Stimulated activated CD8-positive, alpha-beta memory T cell treated with anti-CD3 and anti-CD28 coated beads, Interleukin-7, amount 100 ng/mL, for 48 hours (primary cell): Measurements from ENCODE around the gene FAHD1.

Source experiments
- DNase-seq, 2 donors: peaks; one replicate each; pipeline ENCODE4 v3.0.0-alpha.2; 2020; ENCODE audit warnings: low read depth in 1 of 2; ENCODE audit errors: extremely low read depth in 1 of 2

FAHD1 gene

DNA sequence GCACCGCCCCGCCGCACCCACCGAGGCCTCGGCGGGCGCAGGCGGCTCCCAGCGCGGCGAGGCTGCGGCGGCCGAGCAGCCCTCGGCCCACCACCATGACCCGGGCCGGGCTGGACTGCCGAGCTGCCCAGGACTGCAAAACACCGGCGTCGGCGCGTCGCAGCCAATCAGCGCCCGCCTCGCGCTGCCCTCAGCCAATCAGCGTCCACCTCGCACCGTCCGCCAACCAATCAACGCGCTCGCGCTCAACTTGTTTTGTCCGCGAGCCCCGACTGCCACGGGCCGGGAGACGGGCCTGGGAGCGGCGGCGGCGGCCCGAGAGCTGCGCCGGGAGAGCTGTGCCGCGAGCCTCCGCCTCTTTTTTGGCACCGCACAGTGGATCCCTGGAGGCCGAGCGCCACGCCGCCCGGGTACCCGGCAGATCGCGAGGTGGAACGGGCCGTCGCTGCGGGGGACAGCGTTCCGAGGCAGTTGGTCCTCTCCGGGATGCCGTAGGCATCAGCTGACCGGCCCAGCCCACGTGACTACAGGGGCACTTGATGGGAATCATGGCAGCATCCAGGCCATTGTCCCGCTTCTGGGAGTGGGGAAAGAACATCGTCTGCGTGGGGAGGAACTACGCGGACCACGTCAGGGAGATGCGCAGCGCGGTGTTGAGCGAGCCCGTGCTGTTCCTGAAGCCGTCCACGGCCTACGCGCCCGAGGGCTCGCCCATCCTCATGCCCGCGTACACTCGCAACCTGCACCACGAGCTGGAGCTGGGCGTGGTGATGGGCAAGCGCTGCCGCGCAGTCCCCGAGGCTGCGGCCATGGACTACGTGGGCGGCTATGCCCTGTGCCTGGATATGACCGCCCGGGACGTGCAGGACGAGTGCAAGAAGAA is at the start of gene FAHD1, which contains the start of gene HAGH:
TSS of gene FAHD1 (plus strand) at position 516 of the 883 bp plus-strand sequence. CDS start at position 549, 33 bp downstream.
TSS of gene HAGH (minus strand) at position 135 of the 883 bp plus-strand sequence. CDS start at position 97, 38 bp downstream.
- DNase-seq: peak; percentile 80 to 81

DNA sequence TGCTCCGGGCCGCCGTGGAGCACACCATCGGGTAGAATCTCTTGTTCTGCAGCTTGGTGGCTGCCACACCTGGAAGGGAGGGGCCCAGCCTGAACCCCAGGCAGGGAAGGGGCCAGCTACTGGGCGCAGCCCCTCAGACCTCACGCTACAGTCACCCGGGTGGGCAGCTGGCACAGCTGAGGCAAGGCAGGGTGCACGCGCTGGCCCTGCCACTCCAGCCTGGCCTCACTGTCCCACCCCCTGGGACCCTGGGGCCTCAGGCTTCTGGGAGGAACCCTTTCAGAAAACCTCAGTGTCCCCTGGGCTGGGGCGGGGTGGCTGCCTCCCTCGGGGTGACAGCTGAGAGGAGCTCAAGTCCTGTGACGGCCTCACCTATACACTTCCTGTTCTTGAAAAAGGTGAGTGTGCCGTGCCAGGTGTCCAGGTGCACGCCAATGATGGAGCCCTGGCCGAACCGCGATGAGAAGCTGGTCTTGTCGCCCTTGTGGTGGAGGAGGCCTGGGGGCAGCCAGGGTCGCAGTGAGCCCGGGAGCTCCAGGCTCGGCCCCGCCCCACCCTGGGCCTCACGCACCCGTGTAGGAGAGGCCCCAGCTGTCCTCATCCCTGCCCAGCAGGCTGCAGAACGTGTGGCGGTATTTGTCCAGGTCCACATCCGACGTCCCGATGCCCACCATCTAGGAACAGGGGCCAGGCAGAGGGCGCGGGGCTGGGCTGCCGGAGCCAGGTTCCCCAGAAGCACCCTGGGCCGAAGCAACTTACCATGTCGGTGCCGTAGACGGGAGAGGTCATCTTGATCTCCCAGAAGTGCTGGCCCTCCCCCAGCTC is 49.4 kb upstream of the FAHD1 start:
- no peak for DNase-seq

DNA sequence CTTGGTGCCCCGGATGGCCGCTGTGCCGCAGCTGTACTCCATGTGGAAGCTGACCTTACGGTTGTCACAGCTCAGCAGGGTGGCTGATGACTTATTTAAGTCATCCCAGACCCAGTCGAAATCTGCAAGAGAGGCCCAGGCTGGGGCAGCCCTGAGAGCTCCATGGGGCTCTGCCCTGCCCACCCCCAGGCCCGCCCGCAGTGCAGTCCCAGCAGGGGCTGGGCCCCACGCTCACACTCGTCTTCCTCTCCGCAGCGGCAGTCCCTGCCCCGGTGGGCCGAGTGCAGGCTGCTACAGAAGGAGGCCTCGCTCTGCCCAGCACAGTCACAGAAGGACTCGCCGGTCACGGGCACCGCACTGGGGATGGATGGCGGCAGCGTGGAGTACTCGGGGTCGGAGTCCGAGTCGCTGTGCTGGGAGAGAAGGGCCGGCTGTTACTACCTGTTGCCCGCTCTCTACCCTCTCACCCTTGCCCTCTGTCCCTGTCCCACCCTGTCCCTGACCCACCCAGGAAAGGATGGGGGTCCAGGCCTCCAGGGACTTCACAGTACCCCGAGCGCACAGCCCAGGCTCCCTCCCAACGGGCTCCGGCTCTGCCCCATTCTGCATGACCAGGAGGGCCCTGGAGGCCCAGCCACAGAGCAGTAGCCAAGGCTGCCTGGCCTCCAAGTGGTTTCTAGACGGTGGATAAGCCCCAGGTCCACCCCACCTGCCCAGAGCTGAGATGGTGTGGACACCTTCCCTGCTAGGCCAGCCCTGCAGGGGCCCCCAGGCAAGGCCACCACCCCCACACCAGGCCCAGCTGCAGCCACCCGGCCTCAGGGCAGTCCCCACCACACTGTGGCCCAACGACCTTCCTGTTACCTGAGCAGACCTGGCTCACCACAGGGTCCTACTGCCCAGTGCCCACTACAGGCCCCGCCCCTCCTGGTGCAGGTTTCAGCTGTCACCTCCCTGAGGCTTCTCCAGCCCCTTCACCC is 48.5 kb upstream of the FAHD1 start:
- no peak for DNase-seq

DNA sequence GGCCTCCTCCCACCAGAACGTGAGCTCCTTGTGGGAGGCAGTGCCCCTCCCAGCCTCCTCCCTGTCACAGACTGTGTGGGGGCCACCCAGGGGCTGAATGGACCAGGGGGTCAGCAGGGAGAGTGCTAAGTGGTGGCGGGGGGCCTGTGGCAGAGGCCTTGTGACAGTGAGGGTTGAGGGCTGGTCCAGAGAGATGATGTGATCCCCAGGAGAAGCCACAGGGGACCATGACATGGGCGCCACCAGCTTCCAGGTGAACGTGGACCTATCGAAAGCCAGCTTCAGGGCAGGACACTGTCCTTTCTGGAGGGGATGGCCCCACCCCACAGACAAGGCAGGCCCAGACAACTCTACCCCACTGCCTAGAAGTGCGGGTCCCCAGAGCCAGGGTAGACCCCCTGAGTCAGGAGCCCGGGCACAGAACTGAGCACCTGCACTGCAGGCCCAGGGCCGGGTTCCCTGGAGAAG is 47.7 kb upstream of the FAHD1 start:
- no peak for DNase-seq

DNA sequence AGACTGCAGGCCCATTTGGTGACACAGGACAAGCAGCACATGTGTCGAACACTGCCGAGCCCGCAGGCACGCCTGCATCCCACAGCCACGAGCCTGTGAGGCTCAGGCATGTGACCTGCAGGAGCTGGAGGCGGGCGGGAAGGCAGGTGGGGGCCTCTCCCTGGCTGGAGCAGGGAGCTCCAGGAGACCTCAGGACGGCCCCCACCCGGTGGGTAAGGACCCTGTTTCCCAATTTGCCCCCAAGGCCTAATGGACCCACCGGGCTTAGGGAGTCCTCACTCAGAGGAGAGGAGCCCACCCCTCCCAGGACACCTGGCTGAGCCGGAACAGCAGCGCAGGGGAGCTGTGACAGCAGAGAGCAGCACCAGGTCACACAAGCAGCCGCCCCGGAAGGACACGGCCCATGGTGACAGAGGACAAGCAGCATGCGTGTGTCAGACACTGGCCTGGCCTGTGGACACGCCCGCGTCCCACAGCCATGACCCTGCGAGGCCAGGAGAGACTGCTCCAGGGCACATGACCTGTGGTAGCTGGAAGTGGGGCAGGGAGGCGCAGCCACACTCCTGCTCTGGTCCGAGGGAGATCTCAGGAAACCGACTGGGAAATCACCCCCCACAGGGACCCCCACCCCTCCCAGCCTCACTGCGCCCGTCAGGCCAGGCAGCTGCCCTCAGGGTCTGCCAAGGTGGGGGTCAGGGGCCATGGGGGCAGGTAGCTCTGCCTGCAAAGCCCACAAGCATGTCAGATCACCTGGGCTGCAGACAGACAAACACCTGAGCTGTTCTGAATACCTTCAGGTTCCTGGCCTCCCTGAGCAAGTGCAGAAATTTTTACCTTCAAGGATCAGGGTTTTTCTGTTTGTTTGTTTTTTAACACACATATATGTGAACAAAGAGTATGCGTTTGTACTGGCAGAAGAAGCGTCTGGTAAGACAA is 47.0 kb upstream of the FAHD1 start:
- no peak for DNase-seq

DNA sequence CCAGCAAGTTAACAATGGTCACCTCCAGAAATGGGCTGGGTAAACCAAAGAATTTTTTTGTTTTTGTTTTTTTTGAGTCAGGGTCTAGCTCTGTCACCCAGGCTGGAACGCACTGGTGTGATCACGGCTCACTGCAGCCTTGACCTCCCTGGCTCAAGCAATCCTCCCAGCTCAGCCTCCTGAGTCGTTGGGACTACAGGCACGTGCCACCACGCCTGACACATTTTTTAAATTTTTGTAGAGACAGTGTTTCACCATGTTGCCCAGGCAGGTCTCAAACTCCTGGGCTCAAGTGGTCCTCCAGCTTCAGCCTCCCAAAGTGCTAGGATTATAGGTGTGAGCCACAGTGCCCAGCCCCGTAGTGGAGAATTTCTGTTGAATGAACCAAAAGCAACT is 46.3 kb upstream of the FAHD1 start:
- DNase-seq: no peak

DNA sequence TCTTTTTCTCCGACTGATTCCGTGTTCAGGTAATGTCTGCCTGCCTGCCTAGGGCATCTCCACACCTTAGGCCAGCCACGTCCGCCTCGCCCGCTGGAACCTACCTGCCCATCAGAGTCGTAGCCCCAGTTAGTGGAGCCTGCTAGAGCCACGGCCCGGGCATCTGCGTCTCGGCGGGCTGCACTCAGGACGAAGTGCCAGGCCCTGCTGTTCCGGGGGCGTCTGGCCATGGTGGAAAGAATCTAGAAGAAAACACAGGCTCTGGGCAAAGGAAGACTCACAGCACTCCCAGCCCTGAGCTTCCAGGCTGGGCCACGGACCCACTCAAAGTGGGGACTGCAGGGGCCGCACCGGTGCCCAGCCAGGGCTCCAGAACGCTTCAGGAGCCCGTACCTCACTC is 45.8 kb upstream of the FAHD1 start:
- DNase-seq: no peak

DNA sequence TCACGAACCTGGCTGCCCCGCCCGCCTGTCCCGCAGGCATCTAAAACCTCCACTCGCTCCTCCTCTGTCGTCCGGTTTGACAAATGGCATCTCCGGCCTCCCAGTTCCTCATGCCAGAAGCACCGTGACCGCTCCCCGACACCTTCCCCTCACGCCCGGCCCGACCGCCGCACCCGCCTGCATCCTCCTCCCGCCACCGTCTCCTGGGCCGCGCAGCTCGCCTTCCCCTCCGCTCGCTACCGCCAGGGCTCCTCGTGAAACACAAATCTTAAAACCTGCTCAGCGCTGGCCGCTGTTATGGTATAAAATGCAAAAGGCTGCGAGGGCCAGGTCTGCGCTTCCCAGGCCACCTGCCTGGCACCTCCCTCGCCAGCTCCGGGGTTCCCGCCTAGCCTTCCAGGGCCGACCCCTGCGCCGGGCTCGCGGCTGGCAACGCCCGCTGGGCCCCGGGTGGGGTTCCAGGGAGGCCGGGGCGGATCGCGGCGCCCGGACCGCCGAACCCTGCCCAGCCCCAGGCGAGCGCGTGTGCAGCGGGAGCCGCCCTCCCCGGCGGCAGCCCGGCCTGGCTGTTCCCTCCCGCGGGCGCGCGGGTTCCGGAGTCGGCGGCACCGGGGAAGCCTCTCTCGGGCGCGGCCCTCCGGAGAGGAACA is 45.1 kb upstream of the FAHD1 start:
- DNase-seq: no peak

DNA sequence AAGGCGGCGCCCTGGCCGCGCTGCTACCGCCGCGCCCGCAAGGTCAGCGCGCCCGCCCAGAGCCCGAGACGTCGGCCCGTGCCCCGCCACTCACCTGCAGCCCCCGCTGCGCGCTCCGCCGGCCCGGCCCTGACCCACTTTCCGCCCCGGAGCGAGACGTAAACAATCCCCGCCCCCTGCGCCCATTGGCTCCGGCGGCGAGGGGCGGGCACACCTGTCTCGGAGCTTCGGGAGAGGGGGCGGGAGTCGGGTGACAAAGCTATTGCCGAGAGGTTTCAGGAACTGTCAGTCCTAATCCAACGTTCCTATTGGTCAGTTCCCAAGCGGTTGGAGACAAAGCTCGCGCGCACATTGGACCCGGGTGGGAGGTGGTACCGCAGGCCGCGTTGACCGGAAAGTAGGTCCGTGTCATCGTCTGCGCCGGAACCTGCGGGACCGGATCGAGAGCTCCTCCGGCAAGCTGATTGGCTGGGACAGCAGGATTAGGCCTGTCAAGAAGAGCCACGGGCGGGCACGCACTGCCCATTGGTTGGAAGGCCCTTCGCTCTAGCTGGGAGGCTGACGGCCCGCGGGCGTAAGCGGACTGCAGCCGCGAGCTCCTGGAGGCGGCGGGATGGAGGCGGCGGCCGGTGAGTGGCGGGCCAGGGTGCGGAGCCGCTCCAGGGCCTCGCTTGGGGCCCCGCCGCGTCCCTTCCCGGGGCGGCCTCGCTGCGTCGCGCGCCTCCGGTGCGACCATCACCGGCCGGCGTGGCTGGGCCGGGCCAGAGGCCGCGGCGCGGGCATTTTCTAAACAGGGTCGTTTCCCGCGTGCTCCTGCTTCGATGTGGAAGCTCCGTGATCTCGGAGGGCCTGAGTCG is 44.4 kb upstream of the FAHD1 start, which contains the start of the genes NUBP2 and SPSB3:
TSS of gene NUBP2 (plus strand) at position 553 of the 857 bp plus-strand sequence. CDS start at position 614, 61 bp downstream.
TSS of gene SPSB3 (minus strand) at position 164 of the 857 bp plus-strand sequence. CDS start 1,088 bp downstream, outside the sequence.
- DNase-seq: peak; percentile 96 to 99

DNA sequence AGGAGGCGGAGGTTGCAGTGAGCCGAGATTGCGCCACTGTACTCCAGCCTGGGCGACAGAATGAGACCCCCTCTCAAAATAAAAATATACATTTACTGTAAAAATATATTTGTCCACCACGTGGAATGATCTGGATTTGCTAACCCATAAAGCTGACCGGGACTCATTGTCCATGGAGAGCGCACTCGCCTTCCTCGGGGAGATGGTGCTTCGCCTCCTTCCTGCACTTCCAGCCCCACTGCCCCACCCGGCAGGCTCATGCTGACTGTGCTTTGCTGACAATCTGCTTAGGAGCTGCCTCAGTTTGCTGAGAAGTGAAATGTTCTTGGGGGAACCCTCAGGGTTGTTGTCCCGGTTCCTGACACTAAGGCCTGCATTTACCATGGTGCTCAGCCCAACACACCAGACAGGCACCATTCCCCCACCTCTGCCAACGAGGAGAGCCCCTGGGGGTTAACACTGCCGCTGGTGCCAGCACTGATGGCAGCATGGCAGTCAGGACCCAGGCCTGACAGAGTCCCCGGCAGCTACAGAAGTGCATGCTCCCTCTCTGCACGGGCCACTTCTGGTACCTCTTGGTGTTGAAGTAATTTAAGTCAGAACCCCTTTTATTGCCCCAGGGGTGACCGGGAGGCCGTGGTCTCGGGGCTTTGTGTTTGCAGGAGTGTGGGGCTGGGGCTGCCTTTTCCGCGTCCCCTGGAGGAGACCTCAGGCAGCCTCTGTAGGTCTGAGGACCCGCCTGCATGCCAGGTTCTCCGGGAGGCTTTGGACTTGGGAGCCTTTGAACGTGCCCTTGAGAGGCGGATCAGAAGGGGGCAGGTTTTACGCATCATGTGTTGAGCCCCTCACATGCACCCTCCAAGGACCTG is 41.8 kb upstream of the FAHD1 start:
- no peak for DNase-seq

DNA sequence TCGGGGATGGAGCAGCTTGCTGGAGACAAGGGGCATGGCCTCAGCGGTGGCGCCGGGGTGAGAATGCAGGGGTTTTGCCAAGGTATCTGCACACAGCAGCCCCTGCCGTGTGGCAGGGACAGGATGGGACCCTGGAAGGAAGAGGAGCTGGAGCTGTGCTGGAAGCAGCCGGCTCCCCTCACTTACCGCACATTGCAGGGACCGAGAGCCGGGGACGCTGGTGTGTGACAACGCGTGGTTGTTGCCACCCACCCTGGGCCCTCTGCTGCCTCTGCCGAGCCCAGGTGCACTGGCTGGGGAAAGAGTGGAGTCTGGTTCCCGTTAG is 41.2 kb upstream of the FAHD1 start:
- no peak for DNase-seq

DNA sequence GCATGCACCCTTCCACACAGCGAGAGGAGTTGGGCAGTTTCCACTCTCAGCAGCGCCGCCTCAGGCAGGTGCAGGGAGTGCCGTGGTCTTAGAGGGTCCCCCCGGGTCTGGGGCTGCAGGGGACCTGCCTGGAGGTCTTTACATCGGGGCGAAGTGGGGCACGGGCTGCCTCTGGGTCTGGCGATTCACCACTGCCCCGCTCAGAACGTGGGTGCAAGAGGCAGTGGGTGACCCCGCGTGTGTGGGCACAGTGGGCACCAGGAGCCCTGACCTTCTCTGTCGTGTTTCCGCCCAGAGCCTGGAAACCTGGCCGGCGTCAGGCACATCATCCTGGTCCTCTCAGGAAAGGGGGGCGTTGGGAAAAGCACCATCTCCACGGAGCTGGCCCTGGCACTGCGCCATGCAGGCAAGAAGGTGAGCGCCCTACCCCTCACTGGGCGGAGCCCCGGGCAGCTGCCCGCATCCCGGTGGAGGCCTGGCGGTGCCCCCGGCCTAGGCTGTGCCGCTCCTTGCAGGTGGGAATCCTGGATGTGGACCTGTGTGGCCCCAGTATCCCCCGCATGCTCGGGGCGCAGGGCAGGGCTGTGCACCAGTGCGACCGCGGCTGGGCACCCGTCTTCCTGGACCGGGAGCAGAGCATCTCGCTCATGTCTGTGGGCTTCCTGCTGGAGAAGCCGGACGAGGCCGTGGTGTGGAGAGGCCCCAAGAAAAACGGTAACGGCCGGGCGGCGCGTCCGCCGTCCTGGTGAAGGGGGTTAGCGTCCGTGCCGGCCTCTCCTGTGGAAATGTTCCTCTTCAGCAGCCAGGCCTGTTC is 40.6 kb upstream of the FAHD1 start:
- DNase-seq: no peak

DNA sequence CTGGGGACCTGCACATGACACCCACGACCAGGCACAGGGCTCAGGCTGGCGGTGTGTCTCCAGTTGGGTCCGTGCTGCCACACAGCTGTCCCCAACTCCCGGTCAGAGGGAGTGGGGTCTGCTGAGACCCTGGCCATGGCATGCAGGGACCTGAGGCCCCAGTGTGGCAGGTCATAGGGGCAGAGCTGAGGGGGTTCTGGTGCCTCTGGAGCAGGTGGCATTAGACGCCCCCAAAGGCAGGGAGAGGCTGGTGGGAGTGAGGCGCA is 40.0 kb upstream of the FAHD1 start:
- DNase-seq: no peak

DNA sequence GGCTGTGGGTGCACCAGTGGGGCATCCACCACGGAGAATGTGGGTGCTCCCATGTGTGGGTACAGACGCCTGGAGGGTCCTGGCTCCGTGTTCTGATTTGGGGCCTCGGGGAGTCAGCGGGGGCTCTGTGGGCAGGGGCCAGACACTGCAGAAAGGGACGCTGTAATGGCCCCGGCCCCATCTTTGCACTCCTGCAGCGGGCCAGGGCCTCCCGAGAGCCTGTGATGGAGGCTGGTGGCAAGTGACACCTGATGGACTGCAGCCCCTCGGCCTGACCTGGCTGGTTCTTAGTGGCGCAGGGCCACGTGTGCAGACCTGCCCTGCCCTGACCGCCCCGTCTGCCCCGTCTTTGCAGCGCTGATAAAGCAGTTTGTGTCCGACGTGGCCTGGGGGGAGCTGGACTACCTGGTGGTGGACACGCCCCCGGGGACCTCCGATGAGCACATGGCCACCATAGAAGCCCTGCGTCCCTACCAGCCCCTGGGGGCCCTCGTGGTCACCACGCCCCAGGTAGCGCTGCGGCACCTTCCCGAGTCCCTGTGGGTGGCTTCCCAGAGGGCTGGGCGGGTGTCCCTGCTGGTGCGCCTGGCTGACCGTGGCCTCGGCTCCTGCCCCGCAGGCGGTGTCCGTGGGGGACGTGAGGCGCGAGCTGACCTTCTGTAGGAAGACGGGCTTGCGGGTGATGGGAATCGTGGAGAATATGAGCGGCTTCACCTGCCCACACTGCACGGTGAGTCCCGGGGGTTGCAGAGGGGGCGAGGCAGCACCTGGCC is 39.5 kb upstream of the FAHD1 start:
- DNase-seq: no peak

DNA sequence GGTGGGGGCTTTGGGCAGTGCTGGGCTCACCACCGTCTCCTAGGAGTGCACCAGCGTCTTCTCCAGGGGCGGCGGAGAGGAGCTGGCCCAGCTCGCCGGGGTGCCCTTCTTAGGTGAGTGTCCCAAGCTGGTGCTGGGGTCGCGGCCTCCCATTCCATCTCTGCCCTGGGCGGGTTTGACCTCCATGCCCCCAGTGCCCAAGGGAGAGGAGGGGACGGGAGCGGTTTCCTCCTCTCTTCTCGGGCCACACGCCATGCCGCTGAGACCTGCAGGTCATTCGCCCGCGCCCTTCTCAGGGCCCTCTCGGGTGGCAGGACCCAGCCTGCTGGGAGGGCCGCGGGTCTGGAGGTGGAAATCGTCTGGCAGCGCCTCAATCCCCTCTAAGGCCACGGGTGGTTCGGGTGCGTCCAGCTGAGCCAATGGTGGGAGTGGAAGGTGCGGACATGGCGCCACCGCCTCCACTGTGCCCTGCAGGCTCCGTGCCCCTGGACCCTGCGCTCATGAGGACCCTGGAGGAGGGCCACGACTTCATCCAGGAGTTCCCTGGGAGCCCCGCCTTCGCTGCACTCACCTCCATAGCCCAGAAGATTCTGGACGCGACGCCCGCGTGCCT is 38.8 kb upstream of the FAHD1 start:
- DNase-seq: no peak
